Brain microvascular endothelial cell (primary cell): ENCODE results near the gene ETFRF1.

Experiments used
- DNase-seq: peaks from one replicate; pipeline ENCODE4 v3.0.0-alpha.2; 2020
- H3K27ac ChIP-seq: fragments of 250-450 bp; sonication (Bioruptor Pico); 2 replicates; pipeline ENCODE4 v1.5.1; 2020; ENCODE audit warnings: mild to moderate bottlenecking, moderate library complexity
- H3K27me3 ChIP-seq: fragments of 250-450 bp; sonication (Bioruptor Pico); replicated peaks from 2 replicates; pipeline ENCODE4 v1.5.1; 2020; ENCODE audit warnings: mild to moderate bottlenecking
- H3K36me3 ChIP-seq: fragments of 250-450 bp; sonication (Bioruptor Pico); replicated peaks from 2 replicates; pipeline ENCODE4 v1.5.1; 2020; ENCODE audit warnings: mild to moderate bottlenecking
- H3K4me3 ChIP-seq: 2 replicates; pipeline ENCODE4 v1.5.1; 2011; ENCODE audit warnings: low read depth, mild to moderate bottlenecking, control low read depth, low read length, moderate library complexity
- in situ Hi-C: cut with HindIII; loops from 2 replicates; pipeline ENCODE4 v1.10.0; 2017; ENCODE audit warnings: low sequenced_read_pairs, low pct_ligation_motif_present
- TF ChIP-seq, protein P1 (sequence below): IDR thresholded peaks from 2 replicates; pipeline ENCODE4 v1.5.1; 2011; ENCODE audit warnings: low read depth, mild to moderate bottlenecking, moderate library complexity, low read length, control low read depth, inconsistent platforms; ENCODE audit errors: missing control alignments

ETFRF1 gene

DNA sequence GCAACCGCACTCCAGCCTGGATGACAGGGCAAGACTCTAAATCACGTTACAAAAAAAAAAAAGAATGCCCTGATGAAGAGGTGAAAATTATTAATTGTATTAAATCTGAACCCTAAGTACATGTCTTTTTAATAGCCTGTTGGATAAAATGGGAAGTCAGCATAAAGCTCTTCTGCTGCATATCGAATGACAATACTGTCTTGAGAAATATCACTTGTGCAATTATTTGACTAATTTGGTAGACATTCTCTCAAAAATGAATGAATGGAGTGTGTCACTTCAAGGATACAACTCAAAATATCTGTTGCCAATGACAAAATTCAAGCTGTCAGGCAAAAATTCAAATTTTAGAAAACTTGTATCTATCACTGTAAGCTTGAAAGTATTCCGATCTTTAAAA lies 39.0 kb upstream of the ETFRF1 start:
- TF ChIP-seq, protein P1, sequence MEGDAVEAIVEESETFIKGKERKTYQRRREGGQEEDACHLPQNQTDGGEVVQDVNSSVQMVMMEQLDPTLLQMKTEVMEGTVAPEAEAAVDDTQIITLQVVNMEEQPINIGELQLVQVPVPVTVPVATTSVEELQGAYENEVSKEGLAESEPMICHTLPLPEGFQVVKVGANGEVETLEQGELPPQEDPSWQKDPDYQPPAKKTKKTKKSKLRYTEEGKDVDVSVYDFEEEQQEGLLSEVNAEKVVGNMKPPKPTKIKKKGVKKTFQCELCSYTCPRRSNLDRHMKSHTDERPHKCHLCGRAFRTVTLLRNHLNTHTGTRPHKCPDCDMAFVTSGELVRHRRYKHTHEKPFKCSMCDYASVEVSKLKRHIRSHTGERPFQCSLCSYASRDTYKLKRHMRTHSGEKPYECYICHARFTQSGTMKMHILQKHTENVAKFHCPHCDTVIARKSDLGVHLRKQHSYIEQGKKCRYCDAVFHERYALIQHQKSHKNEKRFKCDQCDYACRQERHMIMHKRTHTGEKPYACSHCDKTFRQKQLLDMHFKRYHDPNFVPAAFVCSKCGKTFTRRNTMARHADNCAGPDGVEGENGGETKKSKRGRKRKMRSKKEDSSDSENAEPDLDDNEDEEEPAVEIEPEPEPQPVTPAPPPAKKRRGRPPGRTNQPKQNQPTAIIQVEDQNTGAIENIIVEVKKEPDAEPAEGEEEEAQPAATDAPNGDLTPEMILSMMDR: no peak

DNA sequence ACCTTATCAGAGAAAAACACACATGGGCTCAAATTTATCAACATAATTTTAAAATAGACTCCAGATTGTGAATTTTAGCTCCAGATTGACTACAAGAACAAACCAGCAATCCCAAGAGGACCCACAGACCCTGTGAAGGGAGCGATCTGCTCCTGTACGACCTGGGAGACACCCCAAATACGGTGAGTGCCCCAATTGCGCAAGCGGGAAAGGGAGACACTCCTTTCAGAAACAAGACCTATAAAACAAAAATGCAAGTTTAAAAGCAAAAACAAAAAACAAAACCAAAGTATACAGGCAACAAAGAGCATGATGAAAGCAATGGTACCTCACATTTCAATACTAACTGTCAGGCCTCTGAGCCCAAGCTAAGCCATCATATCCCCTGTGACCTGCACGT lies 32.2 kb upstream of the ETFRF1 start:
- Histone ChIP-seq H3K27ac (no peak overlapping the region), H3K27me3 (no peaks in the 10 kb centered on the region), H3K4me3 (no peak overlapping the region), H3K36me3 (no peaks in the 10 kb centered on the region)
- in situ Hi-C loops: no loop called here
- no peak for DNase-seq
- TF ChIP-seq, protein P1: no peak

More for the DNA sequence above, 39.0 kb upstream of the ETFRF1 start:
- no peaks in the 10 kb centered on the region for H3K36me3 ChIP-seq
- no peak for DNase-seq
- no peak overlapping the region for H3K27ac ChIP-seq
- in situ Hi-C loops: no loop called here
- H3K4me3 ChIP-seq: no peak overlapping the region
- no peaks in the 10 kb centered on the region for H3K27me3 ChIP-seq

DNA sequence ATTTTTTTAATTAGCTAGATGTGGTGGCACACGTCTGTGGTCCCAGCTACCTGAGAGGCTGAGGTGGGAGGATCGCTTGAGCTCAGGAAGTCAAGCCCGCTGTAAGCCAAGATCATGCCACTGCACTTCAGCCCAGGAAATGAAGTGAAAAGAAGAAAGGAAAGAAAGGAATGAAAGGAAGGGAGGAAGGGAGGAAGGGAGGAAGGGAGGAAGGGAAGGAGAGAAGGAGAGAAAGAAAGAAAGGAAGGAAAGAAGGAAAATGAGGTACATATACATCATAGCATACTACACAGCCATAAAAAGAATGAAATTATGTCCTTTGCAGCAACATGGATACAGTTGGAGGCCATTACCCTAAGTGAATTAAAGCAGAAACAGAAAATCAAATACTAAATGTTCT lies 12.3 kb upstream of the ETFRF1 start:
- H3K36me3 ChIP-seq: no peaks in the 10 kb centered on the region

DNA sequence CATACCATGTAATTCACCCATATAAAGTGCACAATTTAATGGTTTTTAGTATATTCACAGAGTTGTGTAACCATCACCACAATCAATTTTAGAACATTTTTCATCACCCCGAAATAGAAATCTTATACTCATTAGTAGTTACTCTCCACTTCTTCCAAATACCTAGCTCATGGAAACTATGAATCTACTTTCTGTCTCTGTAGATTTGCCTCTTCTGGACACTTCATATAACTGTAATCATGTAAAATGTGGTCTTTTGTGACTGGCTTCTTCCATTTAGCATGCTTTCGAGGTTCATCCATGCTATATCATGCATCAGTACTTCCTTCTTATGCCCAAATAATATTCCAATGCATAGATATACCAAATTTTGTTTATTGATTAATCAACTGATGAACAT lies 10.9 kb upstream of the ETFRF1 start:
- in situ Hi-C loops: no loop called here
- TF ChIP-seq, protein P1: no peak
- DNase-seq: no peak
- Histone ChIP-seq H3K27me3 (no peaks in the 10 kb centered on the region), H3K4me3 (no peak overlapping the region), H3K36me3 (no peaks in the 10 kb centered on the region), H3K27ac (no peak overlapping the region)

More for the DNA sequence above, 12.3 kb upstream of the ETFRF1 start:
- no peak for DNase-seq
- in situ Hi-C loops: no loop called here
- no peak overlapping the region for H3K4me3 ChIP-seq
- TF ChIP-seq, protein P1: no peak
- H3K27me3 ChIP-seq: no peaks in the 10 kb centered on the region
- H3K27ac ChIP-seq: no peak overlapping the region

DNA sequence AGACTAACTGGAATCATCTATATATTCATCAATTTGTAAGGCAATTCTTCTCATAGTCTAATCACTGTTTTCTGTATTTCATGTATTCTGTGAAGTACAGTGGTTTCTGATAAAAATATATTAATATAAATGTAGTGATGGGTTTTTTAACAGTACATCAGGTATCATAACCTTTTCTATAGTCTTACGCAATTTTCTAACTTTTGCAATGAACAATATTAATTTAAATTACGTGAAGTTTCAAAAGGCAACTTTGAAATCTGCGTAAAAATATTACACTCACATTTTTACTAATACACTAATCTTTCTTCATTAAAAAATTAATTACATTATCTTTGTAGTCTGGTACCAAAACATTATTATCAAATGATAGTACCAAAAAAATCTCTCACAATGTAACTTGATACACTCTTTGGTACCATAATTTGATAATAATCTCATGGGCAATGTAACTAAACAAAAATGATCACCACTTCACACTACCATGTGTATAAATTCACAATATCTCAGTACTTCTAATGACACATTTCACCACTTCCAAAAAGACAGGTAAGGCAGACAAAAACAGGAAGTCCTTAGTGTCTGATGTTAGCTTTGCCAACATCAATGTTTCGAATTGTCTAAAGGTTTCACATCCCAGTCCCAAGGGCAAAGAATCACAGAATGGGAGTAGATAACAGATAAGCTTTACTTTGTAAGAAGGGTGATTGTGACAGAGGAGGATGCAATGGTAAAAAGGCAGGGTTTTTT lies 8.8 kb upstream of the ETFRF1 start:
- in situ Hi-C loops: no loop called here
- H3K27ac ChIP-seq: no peak overlapping the region
- no peak for DNase-seq
- no peaks in the 10 kb centered on the region for H3K27me3 ChIP-seq
- H3K36me3 ChIP-seq: no peaks in the 10 kb centered on the region
- no peak overlapping the region for H3K4me3 ChIP-seq
- TF ChIP-seq, protein P1: no peak
